Metanephros (tissue), 1 donor: Measurements from ENCODE around the gene CHAT. TPM values are rescaled to one million over a fixed set of nuclear protein-coding genes. Genes with fewer than 3 reads are reported as not detected.

Source experiments
- total RNA-seq: library from RNA; depleted of rRNA; stranded (reverse); fragments of >200 nt; gene quantifications from one replicate; pipeline ENCODE4 v1.2.3, GENCODE V29; 2014

Gene CHAT
- not detected for total RNA-seq

DNA sequence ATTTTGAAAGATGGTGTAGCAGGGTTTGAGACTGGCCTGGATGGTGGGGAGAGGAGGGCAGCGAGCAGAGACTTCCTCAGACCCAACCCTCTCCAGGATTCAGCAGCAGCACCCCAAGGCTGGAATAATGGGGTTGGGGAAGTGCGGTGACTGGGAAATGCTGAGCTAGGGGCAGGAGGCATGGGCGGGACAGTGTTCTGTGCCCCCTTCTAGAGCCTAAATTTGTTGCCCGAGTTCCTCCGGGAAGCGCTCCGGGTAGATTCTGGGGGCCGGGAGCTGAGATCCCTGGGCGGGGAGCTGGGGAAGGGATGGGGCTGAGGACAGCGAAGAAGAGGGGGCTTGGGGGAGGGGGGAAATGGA is at the start of gene CHAT:
CHAT (plus strand) TSS at position 156 of the 360 bp plus-strand sequence; CDS start at position 309, 153 bp downstream.

DNA sequence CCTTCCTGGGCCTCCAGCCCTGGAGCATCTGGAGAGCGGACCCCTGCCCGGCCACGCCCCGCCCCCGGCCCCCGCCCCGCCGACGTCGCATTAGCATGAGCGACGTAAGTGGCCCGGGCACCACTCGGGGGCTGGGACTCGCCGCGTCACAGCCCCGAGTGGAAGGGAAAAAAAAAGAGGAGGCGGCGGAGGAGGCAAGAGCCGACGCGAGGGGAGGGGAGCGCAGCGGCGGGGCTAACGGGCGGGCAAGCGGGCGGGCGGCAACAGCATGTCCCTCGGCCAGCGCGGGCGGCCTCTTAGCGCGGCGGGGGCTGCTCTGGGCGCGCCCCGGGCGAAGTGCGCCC is 3.8 kb upstream of the CHAT start, which contains the start of gene SLC18A3:
SLC18A3 (plus strand) TSS at position 197 of the 344 bp plus-strand sequence. CDS start 431 bp downstream, outside the sequence.

DNA sequence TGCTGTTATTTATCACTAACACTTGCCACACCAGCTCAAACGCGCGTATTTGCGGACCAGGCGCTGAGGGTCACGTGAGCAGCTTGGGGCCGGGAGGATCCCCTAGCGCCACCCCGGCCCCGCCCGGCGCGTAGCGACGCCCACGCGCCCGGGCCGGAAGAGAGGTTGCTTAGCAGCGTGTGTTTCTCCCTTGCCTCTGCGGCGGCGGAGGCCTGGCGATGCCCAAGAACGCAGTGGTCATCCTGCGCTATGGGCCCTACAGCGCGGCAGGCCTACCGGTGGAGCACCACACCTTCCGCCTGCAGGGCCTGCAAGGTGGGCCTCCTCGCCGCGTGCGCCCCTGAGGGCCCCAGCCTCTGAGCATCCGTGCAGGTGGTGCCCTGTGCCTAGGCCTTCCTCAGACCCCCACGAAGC is 65.7 kb downstream of the CHAT start, which contains the start of gene C10orf53:
C10orf53 (plus strand) TSS at position 172 of the 414 bp plus-strand sequence; CDS start at position 219, 47 bp downstream.

Other genes with a start within 250 kb of the CHAT start
- not detected for gene DRGX, start 217.9 kb upstream of the CHAT start, total RNA-seq
- 20.7 TPM for gene ERCC6, start 74.9 kb upstream of the CHAT start, total RNA-seq
- not detected for gene SLC18A3, start 3.7 kb upstream of the CHAT start, total RNA-seq
- not detected for gene C10orf53, start 65.6 kb downstream of the CHAT start, total RNA-seq
- 57.6 TPM for gene OGDHL, start 148.3 kb downstream of the CHAT start, total RNA-seq